ENCODE results near the gene TANK. TPM values are rescaled to one million over a fixed set of nuclear protein-coding genes. Genes with fewer than 3 reads are reported as not detected.

TANK gene
- total RNA-seq, 1 experiment from 2014 or later = 85.4 TPM

- Mint-ChIP-seq H3K36me3 (ENCODE audit: insufficient read depth, unreplicated experiment) (no peaks in the 10 kb centered on the region), H3K4me3 (ENCODE audit: low read depth, unreplicated experiment) (no peak overlapping the region), H3K9me3 (ENCODE audit: low read depth, unreplicated experiment) (no peaks in the 10 kb centered on the region), H3K27me3 (ENCODE audit: unreplicated experiment) (no peaks in the 10 kb centered on the region), H3K4me1 (ENCODE audit: low read depth, unreplicated experiment) (peaks cover 9% of the 10 kb centered on the region), H3K27ac (ENCODE audit: unreplicated experiment) (no peak overlapping the region)
- TF ChIP-seq CTCF (IDR thresholded peaks at IDR 0.05; ENCODE audit: unreplicated experiment) = no peak
- no peak for DNase-seq
- BruUV-seq (replicated peaks) = no TSS peak
- intact Hi-C loops (cut with micrococcal nuclease; ENCODE audit: unreplicated experiment) = no loop called here
- CTCF ChIA-PET = interaction anchor here (1.4 kb wide), 1 partner anchor 21 kb away, joined by 4 read pairs; no protein-coding TSS in a partner anchor
Observed at GRCh38 chr2:161115205-161115604, 45.0 kb upstream of the TANK start.

- no peaks in the 10 kb centered on the region for H3K9me3 Mint-ChIP-seq (ENCODE audit: low read depth, unreplicated experiment)
- no TSS peak for BruUV-seq (replicated peaks)
Observed at GRCh38 chr2:161115605-161116380, 44.4 kb upstream of the TANK start.

GRCh38 chr2:161116509-161116908, 43.7 kb upstream of the TANK start:
- H3K4me3 Mint-ChIP-seq (ENCODE audit: low read depth, unreplicated experiment) = no peak overlapping the region
- CTCF ChIA-PET = no interaction called here
- no TSS peak for BruUV-seq (replicated peaks)
- no peak for DNase-seq
- H3K36me3 Mint-ChIP-seq (ENCODE audit: insufficient read depth, unreplicated experiment) = no peaks in the 10 kb centered on the region
- H3K27me3 Mint-ChIP-seq (ENCODE audit: unreplicated experiment) = no peaks in the 10 kb centered on the region
- H3K4me1 Mint-ChIP-seq (ENCODE audit: low read depth, unreplicated experiment) = peaks cover 9% of the 10 kb centered on the region
- intact Hi-C loops (cut with micrococcal nuclease; ENCODE audit: unreplicated experiment) = no loop called here
- H3K27ac Mint-ChIP-seq (ENCODE audit: unreplicated experiment) = no peak overlapping the region
- H3K9me3 Mint-ChIP-seq (ENCODE audit: low read depth, unreplicated experiment) = no peaks in the 10 kb centered on the region
- no peak for TF ChIP-seq CTCF (IDR thresholded peaks at IDR 0.05; ENCODE audit: unreplicated experiment)

More at GRCh38 chr2:161115605-161116380, 44.4 kb upstream of the TANK start:
- intact Hi-C loops (cut with micrococcal nuclease; ENCODE audit: unreplicated experiment) = no loop called here
- H3K36me3 Mint-ChIP-seq (ENCODE audit: insufficient read depth, unreplicated experiment) = no peaks in the 10 kb centered on the region
- no peak for TF ChIP-seq CTCF (IDR thresholded peaks at IDR 0.05; ENCODE audit: unreplicated experiment)
- no peak overlapping the region for H3K4me3 Mint-ChIP-seq (ENCODE audit: low read depth, unreplicated experiment)
- no peak for DNase-seq
- CTCF ChIA-PET = interaction anchor here (1.4 kb wide), 1 partner anchor 21 kb away, joined by 4 read pairs; no protein-coding TSS in a partner anchor
- H3K4me1 Mint-ChIP-seq (ENCODE audit: low read depth, unreplicated experiment) = peaks cover 9% of the 10 kb centered on the region
- no peaks in the 10 kb centered on the region for H3K27me3 Mint-ChIP-seq (ENCODE audit: unreplicated experiment)
- no peak overlapping the region for H3K27ac Mint-ChIP-seq (ENCODE audit: unreplicated experiment)

- CTCF ChIA-PET = no interaction called here
- H3K4me1 Mint-ChIP-seq (ENCODE audit: low read depth, unreplicated experiment) = peaks cover 12% of the 10 kb centered on the region
Observed at GRCh38 chr2:161117506-161117905, 42.7 kb upstream of the TANK start.

More at GRCh38 chr2:161117506-161117905, 42.7 kb upstream of the TANK start:
- Mint-ChIP-seq H3K27me3 (ENCODE audit: unreplicated experiment) (no peaks in the 10 kb centered on the region), H3K27ac (ENCODE audit: unreplicated experiment) (no peak overlapping the region), H3K9me3 (ENCODE audit: low read depth, unreplicated experiment) (no peaks in the 10 kb centered on the region), H3K4me3 (ENCODE audit: low read depth, unreplicated experiment) (no peak overlapping the region), H3K36me3 (ENCODE audit: insufficient read depth, unreplicated experiment) (no peaks in the 10 kb centered on the region)
- DNase-seq = no peak
- TF ChIP-seq CTCF (IDR thresholded peaks at IDR 0.05; ENCODE audit: unreplicated experiment) = no peak
- BruUV-seq (replicated peaks) = no TSS peak
- intact Hi-C loops (cut with micrococcal nuclease; ENCODE audit: unreplicated experiment) = no loop called here

Data from Calu3 (cell line).